Hematopoietic multipotent progenitor cell treated with erythropoietin and hydrocortisone succinate and interleukin-3 and kit ligand, for 17 days (in vitro differentiated cells): Measurements from ENCODE around the gene BCAS1.

ENCODE experiments used
- DNase-seq: peaks from one replicate; pipeline ENCODE4 v3.0.0-alpha.2; 2015; ENCODE audit warnings: low spot score

The BCAS1 gene

GRCh38 chr20:54047720-54048119 lies 22.7 kb downstream of the BCAS1 start:
- no peak for DNase-seq

GRCh38 chr20:54047048-54047447 lies 23.3 kb downstream of the BCAS1 start:
- DNase-seq, result no peak

GRCh38 chr20:54044156-54044555 lies 26.2 kb downstream of the BCAS1 start:
- peak; percentile 37 for DNase-seq

- DNase-seq, result peak; percentile 26
These were observed 27.1 kb downstream of the BCAS1 start for GRCh38 chr20:54043076-54043967.

- no peak for DNase-seq
These were observed 28.4 kb downstream of the BCAS1 start for GRCh38 chr20:54042021-54042420.

GRCh38 chr20:54041336-54041735 lies 29.1 kb downstream of the BCAS1 start:
- DNase-seq, result no peak

- DNase-seq, result no peak
These were observed 29.9 kb downstream of the BCAS1 start for GRCh38 chr20:54040531-54040930.

- DNase-seq, result no peak
These were observed 31.4 kb downstream of the BCAS1 start for GRCh38 chr20:54038961-54039360.

- DNase-seq, result no peak
These were observed 32.9 kb downstream of the BCAS1 start for GRCh38 chr20:54037525-54037924.

GRCh38 chr20:54029643-54030042 lies 40.8 kb downstream of the BCAS1 start:
- no peak for DNase-seq

GRCh38 chr20:54029176-54029575 lies 41.2 kb downstream of the BCAS1 start:
- DNase-seq, result no peak

- DNase-seq, result no peak
These were observed 42.0 kb downstream of the BCAS1 start for GRCh38 chr20:54028276-54029011.

- DNase-seq, result no peak
These were observed 42.7 kb downstream of the BCAS1 start for GRCh38 chr20:54027704-54028103.

GRCh38 chr20:54026295-54027064 lies 43.9 kb downstream of the BCAS1 start:
- DNase-seq, result no peak

- no peak for DNase-seq
These were observed 45.1 kb downstream of the BCAS1 start for GRCh38 chr20:54025251-54025771.

- DNase-seq, result no peak
These were observed 47.0 kb downstream of the BCAS1 start for GRCh38 chr20:54023406-54023805.

GRCh38 chr20:54021446-54022235 lies 48.8 kb downstream of the BCAS1 start:
- DNase-seq, result no peak

- no peak for DNase-seq
These were observed 49.5 kb downstream of the BCAS1 start for GRCh38 chr20:54020868-54021267.

- no peak for DNase-seq
These were observed 50.0 kb downstream of the BCAS1 start for GRCh38 chr20:54020348-54020747.

GRCh38 chr20:54019585-54019984 lies 50.8 kb downstream of the BCAS1 start:
- no peak for DNase-seq

GRCh38 chr20:54019127-54019526 lies 51.3 kb downstream of the BCAS1 start:
- DNase-seq, result no peak
